ENCODE measurements around the gene TIMM13.
"Not testable (repeated sequence)": the region's sequence is repeated elsewhere in the genome, so short reads cannot be mapped to it uniquely, and the experiment has no call there.

The TIMM13 gene

GRCh38 chr19:2427429-2428320, at the start of gene TIMM13:
TIMM13 (minus strand) TSS chr19:2427586; CDS start chr19:2427533, 53 bp downstream.
- peak; percentile 95 for DNase-seq

- DNase-seq = peak; percentile 65
Measured at GRCh38 chr19:2476451-2477140, 49.2 kb upstream of the TIMM13 start.

DNA sequence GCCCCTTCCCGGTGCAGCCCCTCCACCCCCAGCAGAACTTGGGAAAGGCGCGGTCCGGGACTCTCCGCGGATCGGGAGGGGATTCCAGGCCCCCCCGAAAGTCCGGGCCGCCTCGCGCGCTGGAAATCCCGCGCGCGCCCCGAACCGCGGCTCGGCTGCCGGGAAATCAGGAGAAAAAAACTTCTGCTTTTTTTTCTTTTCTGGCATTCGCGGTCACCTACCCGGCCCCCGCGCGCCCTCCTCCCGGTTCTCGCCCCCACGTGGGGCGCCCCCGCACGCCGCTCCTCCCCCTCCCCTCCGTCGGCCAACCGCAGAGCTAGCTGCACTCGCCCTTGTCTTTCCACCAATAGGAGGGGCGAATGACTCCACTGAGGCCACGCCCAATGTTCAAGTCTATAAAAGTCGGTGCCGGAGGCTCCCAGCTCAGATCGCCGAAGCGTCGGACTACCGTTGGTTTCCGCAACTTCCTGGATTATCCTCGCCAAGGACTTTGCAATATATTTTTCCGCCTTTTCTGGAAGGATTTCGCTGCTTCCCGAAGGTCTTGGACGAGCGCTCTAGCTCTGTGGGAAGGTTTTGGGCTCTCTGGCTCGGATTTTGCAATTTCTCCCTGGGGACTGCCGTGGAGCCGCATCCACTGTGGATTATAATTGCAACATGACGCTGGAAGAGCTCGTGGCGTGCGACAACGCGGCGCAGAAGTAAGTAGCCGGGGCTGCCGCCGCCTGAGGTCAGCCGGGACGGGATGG, 48.5 kb upstream of the TIMM13 start, which contains the start of gene GADD45B:
GADD45B (plus strand) TSS at position 426 of the 749 bp plus-strand sequence; CDS start at position 658, 232 bp downstream.
- DNase-seq = peak; percentile 98

DNA sequence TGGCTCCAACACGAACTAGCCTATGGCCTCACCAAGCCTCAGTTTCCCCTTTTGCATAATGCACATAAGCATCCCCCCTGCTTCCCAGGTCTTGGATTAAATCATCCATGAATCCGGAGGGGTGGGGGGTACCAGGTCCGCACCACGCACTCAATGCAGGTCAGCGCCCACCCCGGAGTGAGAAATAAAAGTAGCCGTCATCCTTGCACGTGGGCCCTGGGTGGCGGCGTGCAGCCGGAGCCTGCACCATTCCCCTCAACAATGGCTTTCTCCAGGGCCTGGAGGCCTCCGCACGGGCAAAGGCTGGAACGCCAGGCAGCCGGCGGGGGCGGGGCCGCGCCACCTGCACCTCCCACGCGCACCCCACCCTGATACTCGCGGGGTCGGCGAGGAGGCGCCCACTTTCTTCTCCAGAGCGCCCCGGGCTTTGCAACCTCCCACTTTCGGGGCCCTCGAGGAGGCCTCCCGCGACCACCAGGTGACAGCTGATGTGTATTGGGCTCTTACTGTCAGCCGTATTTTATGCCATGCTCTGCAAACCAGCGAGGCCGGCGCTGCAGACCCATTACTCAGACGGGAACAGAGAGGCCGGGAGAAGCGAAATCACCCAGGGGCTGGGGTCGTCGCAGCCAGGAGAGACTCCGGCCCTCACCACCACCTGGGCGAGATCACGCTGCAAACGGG, 47.8 kb upstream of the TIMM13 start:
- peak; percentile 58 for DNase-seq

DNA sequence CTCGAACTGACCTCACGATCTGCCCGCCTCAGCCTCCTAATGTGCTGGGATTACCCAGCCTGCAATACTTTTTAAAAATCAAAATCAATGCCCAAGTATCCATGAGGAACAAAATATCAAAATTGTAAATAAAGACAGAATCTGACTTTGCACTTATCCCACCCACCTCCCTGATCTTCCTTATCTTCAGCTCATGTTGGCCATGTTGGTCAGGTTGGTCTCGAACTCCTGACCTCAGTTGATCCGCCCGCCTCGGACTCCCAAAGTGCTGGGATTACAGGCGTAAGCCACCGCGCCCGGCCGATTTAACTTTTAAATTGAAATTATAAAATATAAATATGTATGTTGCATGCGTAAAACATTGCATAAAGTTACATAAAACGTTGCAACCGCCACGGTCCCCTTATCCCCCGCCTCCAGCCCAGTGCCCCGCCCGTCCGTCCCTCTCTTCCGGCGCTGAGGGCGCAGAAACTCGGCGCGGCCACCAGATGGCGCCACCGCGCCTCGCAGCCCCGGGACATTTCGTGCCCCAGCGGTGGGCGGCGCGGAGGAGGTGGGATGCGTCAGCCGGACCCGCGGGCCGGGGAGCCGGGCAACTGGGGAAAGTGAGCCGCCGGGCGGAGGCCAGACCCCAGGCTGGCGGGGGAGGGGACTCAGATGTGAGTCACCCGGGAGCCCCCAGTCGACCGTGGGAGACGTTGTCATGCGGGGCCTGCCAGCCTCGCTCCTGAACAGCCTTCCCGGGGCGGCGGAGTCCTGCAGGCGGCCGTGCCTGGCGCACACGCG, 47.0 kb upstream of the TIMM13 start:
- peak; percentile 88 for DNase-seq

GRCh38 chr19:2469915-2470200, 42.5 kb upstream of the TIMM13 start:
- not testable (repeated sequence) for DNase-seq

GRCh38 chr19:2469102-2469914, 41.9 kb upstream of the TIMM13 start:
- DNase-seq = no peak

- no peak for DNase-seq
Measured at GRCh38 chr19:2468596-2468995, 41.2 kb upstream of the TIMM13 start.

DNA sequence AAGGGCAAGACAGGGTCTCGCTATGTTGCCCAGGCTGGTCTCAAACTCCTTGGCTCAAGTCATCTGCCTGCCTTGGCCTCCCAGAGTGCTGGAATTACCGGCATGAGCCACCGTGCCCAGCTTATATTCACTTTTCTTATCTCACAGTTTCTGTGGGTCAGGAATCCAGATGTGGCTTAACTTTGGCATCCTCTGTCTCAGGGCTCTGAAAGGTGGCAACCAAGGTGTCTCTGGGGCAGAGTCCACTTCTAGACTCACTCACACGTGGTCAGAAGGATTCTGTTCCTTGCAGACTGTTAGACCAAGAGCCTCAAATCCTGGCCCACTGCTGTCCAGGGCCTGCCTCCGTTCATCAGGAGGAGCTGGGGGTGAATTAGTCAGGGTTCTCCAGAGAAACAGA, 37.0 kb upstream of the TIMM13 start:
- no peak for DNase-seq

DNA sequence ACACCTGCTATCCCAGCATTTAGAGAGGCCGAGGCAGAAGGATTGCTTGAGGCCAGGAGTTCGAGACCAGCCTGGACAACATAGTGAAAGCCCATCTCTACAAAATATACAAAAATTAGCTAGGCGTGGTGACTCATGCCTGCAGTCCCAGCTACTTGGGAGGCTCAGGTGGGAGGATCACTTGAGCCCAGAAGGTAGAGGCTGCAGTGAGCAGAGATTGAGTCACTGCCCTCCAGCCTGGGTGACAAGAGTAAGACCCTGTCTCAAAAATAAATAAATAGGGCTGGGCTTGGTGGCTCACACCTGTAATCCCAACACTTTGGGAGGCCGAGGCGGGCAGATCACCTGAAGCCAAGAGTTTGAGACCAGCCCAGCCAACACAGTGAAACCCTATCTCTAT, 36.3 kb upstream of the TIMM13 start:
- not testable (repeated sequence) for DNase-seq

DNA sequence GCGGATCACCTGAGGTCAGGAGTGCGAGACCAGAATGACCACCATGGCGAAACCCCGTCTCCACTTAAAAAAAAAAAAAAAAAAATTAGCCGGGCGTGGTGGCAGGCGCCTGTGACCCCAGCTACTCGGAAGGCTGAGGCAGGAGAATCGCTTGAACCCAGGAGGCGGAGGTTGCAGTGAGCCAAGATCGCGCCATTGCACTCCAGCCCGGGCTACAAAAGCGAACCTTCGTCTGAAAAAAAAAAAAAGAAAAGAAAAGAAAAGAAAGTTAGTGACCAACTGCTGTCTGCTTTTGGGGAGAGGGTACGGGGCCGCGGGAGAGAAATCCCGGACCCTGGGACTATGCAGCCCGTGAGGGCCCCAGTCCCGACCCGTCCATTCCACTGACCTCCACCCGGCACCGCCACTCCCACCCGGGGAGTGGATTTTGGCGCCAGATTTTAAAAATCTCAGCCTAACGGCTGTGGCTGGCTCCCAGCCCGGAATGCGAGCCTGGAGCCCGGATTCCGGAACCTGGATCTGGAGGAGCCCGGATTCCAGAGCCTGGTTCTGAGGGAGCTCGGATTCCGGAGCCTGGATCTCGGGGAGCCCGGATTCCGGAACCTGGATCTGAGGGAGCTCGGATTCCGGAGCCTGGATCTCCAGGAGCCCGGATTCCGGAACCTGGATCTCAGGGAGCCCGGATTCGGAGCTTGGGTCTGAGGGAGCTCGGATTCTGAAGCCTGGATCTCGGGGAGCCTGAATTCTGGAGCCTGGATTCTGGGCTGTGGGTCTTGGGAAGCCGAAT, 35.4 kb upstream of the TIMM13 start:
- no peak for DNase-seq

DNA sequence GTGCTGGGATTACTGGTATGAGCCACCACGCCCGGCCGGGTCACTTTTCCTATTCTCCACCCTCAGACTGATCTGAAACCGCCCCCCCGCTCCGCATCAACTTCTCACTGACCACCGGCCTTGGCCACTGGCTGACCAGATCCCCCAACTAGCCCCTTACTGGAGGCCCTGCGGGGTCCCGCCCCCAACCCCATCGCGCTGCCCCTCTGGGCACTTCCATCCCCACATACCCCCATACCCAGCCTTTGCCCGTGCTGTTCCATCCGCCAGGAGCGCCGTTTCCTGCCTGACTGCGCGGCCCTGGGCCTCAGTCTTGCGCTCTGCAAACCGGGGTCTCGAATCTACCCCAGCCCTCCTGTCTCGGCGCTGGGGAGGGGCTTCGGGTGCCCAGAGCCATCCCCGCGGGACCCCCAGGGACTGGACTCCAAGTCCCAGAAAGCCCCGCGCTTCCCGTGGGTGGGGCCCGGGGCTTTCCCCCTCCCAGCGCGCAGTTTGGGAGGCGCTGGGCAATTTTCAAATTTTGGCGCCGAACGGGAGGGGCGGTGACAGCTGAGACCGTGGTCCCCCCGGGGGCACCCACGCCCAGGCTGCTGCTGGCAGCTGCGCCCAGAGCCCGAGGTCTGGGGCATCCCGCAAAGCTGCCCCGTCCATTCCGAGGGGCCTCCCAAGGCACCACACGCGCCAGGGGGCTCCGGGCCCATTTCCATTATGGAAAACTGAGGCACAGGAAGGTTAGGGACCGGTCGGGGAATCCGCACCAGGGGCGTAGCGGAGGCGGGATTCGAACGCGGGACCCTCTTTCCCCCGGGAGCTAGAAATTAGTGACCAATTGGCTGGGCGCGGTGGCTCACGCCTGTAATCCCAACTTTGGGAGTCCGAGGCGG, 34.6 kb upstream of the TIMM13 start:
- peak; percentile 64 for DNase-seq

DNA sequence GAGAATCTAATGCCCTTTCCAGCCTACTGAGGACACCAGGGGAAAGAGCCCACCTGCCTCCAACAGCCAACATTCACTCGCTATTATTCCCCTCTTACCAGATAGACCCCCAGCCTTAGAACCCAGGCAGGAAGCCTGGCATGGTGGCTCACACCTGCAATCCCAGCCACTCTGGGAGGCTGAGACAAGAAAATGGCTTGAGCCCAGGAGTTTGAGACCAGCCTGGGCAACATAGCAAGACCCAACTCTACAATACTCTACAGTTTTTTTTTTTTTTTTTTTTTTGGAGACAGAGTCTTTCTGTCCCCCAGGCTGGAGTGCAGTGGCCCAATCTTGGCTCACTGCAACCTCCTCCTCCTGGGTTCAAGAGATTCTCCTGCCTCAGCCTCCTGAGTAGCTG, 32.9 kb upstream of the TIMM13 start:
- DNase-seq = no peak

GRCh38 chr19:2458776-2459175, 31.4 kb upstream of the TIMM13 start:
- DNase-seq = not testable (repeated sequence)

- no peak for DNase-seq
Measured at GRCh38 chr19:2458054-2458453, 30.7 kb upstream of the TIMM13 start.

DNA sequence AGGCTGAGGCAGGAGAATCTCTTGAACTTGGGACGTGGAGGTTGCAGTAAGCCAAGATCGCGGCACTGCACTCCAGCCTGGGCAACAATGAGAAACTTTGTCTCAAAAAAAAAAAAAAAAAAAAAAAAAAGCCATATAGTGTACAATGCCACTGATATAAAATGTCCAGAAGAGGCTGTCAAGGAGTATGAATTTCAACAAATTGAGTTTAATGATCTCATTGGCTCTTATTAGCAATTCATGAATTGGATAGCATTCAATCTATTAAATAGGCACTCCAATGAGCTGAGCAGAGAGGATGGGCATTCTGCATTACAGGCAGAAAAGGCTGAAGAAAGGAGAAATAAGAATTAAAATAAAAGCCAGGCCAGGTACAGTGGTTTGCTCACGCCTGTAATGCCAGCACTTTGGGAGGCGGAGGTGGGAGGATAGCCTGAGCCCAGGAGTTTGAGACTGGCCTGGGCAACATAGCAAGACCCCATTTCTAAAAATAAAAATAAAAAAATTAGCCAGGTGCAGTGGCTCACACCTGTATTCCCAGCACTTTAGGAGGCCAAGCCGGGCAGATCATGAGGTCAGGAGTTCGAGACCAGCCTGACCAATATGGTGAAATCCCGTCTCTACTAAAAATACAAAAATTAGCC, 30.1 kb upstream of the TIMM13 start:
- DNase-seq = no peak

GRCh38 chr19:2455851-2456570, 28.6 kb upstream of the TIMM13 start:
- DNase-seq = peak; percentile 64
